Activated T-helper 17 cell treated with anti-CD3 and anti-CD28 coated beads, Interleukin-2, amount 50 U/mL, for 72 hours (primary cell): Measurements from ENCODE around the gene RNF168. TPM values are rescaled to one million over a fixed set of nuclear protein-coding genes. Genes with fewer than 3 reads are reported as not detected.
"Not testable (repeated sequence)": the region's sequence is repeated elsewhere in the genome, so short reads cannot be mapped to it uniquely, and the experiment has no call there.

Source experiments
- ATAC-seq: fragments of 150-1000 bp; cut with Tn5 transposase; replicated peaks from 2 replicates; pipeline ENCODE4 v1.10.0; 2021; ENCODE audit warnings: mild to moderate bottlenecking, moderate library complexity
- H3K27ac Mint-ChIP-seq: one replicate; pipeline ENCODE4 v1.8.0; 2022; ENCODE audit warnings: mixed read lengths
- H3K27me3 Mint-ChIP-seq: one replicate; pipeline ENCODE4 v1.8.0; 2022; ENCODE audit warnings: mixed read lengths
- H3K36me3 Mint-ChIP-seq: one replicate; pipeline ENCODE4 v1.8.0; 2022; ENCODE audit warnings: low read depth, mild to moderate bottlenecking, mixed read lengths
- H3K4me1 Mint-ChIP-seq: one replicate; pipeline ENCODE4 v1.8.0; 2022; ENCODE audit warnings: mixed read lengths
- H3K4me3 Mint-ChIP-seq: one replicate; pipeline ENCODE4 v1.8.0; 2022; ENCODE audit warnings: mild to moderate bottlenecking, mixed read lengths
- H3K9me3 Mint-ChIP-seq: one replicate; pipeline ENCODE4 v1.8.0; 2022; ENCODE audit warnings: mixed read lengths
- total RNA-seq, 2 donors: library from RNA; stranded (reverse); gene quantifications; one replicate each; pipeline ENCODE4 v1.2.3, GENCODE V29; 2022

The RNF168 gene
- total RNA-seq, 2 donors from 2014 or later: 16.6 to 24.7 TPM

DNA sequence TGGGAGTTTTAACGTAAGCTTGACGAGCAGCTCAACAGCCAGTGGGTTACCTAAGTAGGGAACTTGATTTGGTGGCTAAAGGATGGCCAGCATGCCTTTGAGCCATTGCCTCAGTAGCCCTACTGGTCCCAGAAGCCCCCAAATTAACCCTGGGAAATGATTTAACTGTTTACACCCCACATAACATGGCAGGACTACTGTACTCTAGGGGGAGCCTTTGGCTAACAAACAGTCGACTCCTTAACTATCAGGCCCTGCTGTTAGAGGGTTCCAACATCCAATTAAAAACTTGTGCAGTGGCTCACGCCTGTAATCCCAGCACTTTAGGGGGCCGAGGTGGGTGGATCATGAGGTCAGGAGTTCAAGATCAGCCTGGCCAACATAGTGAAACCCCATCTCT lies 21.0 kb upstream of the RNF168 start:
- Mint-ChIP-seq H3K27me3 (no peaks in the 10 kb centered on the region), H3K4me3 (no peak overlapping the region), H3K27ac (no peak overlapping the region), H3K9me3 (peaks cover 12% of the 10 kb centered on the region), H3K36me3 (no peaks in the 10 kb centered on the region), H3K4me1 (no peaks in the 10 kb centered on the region)
- ATAC-seq: no peak

- H3K4me3 Mint-ChIP-seq: no peak overlapping the region
- no peaks in the 10 kb centered on the region for H3K27me3 Mint-ChIP-seq
- H3K9me3 Mint-ChIP-seq: peaks cover 12% of the 10 kb centered on the region
- peaks cover 4% of the 10 kb centered on the region for H3K4me1 Mint-ChIP-seq
- H3K36me3 Mint-ChIP-seq: no peaks in the 10 kb centered on the region
- ATAC-seq: no peak
- no peak overlapping the region for H3K27ac Mint-ChIP-seq
Observed at GRCh38 chr3:196523841-196524240, 20.3 kb upstream of the RNF168 start.

DNA sequence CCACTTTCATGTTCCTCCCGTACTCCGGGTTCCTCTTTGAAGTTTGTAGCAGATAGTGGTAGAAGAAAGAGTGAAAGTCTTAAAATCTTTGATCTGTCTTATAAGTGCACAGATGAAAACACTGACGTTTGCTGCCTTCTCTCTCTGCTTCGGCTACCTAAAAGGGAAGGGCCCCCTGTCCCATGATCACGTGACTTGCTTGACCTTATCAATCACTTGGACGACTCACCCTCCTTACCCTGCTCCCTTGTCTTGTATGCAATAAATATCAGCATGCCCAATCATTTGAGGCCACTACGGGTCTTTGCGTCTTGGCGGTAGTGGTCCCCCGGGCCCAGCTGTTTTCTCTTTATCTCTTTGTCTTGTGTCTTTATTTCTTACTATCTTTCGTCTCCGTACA lies 17.7 kb upstream of the RNF168 start:
- not testable (repeated sequence) for H3K36me3 Mint-ChIP-seq, H3K4me3 Mint-ChIP-seq

DNA sequence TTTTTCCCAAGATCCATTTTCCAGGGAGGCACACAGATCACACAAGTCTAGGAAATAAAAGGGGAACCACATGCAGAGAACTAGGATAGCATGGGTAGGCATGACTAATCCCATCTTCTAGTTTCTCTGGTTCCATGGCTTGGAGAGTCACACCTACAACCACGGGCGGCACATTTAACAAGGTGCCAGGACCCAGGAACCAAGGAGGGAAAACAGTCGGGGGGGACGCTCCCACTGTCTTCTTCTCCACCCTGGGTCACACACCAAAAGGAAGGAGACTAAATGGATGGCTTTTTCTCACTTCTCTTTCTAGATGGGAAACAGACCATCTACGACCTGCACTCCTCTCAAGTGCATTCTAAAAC lies 16.1 kb upstream of the RNF168 start:
- no peak overlapping the region for H3K4me3 Mint-ChIP-seq
- H3K27ac Mint-ChIP-seq: no peak overlapping the region
- peaks cover 12% of the 10 kb centered on the region for H3K9me3 Mint-ChIP-seq
- ATAC-seq: no peak
- no peaks in the 10 kb centered on the region for H3K36me3 Mint-ChIP-seq
- no peaks in the 10 kb centered on the region for H3K27me3 Mint-ChIP-seq
- peaks cover 4% of the 10 kb centered on the region for H3K4me1 Mint-ChIP-seq

More for the DNA sequence above, 17.7 kb upstream of the RNF168 start:
- not testable (repeated sequence) for H3K27ac Mint-ChIP-seq, H3K27me3 Mint-ChIP-seq, H3K4me1 Mint-ChIP-seq, ATAC-seq
- H3K9me3 Mint-ChIP-seq: peaks cover 12% of the 10 kb centered on the region

GRCh38 chr3:196518966-196519717 lies 15.6 kb upstream of the RNF168 start:
- Mint-ChIP-seq H3K27ac (no peak overlapping the region), H3K36me3 (no peaks in the 10 kb centered on the region), H3K4me1 (peaks cover 4% of the 10 kb centered on the region), H3K4me3 (no peak overlapping the region), H3K9me3 (peaks cover 12% of the 10 kb centered on the region), H3K27me3 (no peaks in the 10 kb centered on the region)
- peak; percentile 91 for ATAC-seq

GRCh38 chr3:196517919-196518318 lies 14.4 kb upstream of the RNF168 start:
- Mint-ChIP-seq H3K4me1 (peaks cover 4% of the 10 kb centered on the region), H3K4me3 (no peak overlapping the region), H3K27ac (no peak overlapping the region), H3K27me3 (no peaks in the 10 kb centered on the region), H3K9me3 (peaks cover 12% of the 10 kb centered on the region), H3K36me3 (no peaks in the 10 kb centered on the region)
- ATAC-seq: no peak

DNA sequence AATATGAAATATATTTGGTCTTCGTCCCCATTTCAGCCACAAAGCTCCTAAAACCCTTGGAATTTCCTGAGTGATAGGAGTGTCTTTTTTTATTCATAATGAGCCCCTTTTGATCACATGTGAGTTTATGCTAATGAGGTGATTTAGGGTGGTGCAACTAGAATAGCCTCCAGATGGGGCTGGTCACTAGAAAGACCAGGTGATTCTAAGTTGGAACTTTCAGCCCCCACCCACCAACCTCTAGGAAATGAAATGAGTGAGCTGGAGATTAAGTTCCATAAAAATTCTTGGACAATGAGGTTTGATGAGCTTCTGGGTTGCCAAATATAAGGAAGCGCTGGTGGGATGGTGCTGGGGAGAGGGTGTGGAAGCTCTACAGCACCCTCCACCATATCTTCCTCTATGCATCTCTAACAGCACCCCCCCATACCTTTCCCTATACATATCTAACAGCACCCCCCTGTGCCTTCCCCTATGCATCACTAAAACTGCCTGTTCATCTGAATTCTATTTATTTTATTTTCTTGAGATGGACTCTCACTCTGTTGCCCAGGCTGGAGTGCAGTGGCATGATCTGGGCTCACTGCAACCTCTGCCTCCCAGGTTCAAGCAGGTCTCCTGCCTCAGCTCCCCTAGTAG lies 13.7 kb upstream of the RNF168 start:
- H3K27ac Mint-ChIP-seq: no peak overlapping the region
- H3K9me3 Mint-ChIP-seq: peaks cover 12% of the 10 kb centered on the region
- H3K4me3 Mint-ChIP-seq: no peak overlapping the region
- ATAC-seq: no peak
- no peaks in the 10 kb centered on the region for H3K36me3 Mint-ChIP-seq
- peaks cover 4% of the 10 kb centered on the region for H3K4me1 Mint-ChIP-seq
- H3K27me3 Mint-ChIP-seq: no peaks in the 10 kb centered on the region

DNA sequence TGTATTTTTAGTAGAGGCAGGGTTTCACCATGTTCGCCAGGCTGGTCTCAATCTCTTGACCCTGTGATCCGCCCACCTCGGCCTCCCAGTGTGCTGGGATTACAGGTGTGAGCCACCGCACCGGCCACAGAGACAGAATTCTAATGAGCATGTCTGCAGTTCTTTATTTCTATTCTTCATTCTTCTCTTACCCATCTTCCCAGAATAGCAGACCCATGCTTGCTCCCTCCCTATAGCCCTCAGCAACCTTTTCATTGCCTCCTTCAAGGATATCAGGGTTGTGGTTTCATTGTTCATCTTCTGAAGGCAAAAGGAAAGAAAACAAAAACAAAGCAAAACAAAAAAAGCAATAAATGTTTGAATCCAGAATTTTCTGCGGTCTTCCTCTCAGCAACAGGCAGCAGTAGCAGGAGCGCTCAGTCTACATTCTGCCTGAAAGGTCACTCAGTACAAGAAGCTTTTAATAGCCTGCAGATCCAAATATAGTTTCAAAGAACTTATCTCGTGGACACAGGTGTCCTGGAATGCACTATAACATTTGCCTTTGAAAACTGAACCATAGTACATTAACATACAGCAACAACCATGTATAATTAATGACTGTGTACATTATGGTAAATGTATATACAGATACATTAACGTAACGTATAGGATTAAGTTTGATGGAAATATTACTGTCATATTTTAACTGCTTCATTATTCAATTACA lies 11.5 kb upstream of the RNF168 start, which contains the start of gene SMCO1:
TSS of gene SMCO1 (minus strand) at position 434 of the 709 bp plus-strand sequence. CDS start at position 297, 137 bp downstream.
- Mint-ChIP-seq H3K36me3 (no peaks in the 10 kb centered on the region), H3K9me3 (peaks cover under 1% of the 10 kb centered on the region), H3K4me3 (peak within 1 kb of the TSS; percentile 1), H3K27me3 (no peaks in the 10 kb centered on the region), H3K4me1 (peaks cover 9% of the 10 kb centered on the region), H3K27ac (peak within 1 kb of the TSS; percentile 1)
- no peak for ATAC-seq

DNA sequence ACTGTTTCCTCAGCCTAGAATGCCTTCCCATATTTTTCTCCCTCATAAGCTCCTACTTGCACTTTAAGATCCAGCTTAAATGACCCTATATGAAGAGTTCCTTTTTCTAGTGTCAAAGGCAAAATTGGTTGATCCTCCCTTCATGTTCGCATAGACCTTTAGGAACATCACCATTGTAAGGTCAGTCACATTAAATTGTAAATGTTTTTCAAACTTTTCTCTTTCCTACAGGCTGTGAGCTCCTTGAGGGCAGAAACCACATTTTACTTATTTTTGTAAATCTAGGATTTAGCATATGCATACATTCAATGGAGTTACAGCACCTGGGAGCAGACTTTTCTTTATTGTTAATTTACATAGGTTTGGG lies 10.8 kb upstream of the RNF168 start:
- Mint-ChIP-seq H3K4me1 (peaks cover 9% of the 10 kb centered on the region), H3K4me3 (peak overlapping the region; percentile 1), H3K36me3 (no peaks in the 10 kb centered on the region)

DNA sequence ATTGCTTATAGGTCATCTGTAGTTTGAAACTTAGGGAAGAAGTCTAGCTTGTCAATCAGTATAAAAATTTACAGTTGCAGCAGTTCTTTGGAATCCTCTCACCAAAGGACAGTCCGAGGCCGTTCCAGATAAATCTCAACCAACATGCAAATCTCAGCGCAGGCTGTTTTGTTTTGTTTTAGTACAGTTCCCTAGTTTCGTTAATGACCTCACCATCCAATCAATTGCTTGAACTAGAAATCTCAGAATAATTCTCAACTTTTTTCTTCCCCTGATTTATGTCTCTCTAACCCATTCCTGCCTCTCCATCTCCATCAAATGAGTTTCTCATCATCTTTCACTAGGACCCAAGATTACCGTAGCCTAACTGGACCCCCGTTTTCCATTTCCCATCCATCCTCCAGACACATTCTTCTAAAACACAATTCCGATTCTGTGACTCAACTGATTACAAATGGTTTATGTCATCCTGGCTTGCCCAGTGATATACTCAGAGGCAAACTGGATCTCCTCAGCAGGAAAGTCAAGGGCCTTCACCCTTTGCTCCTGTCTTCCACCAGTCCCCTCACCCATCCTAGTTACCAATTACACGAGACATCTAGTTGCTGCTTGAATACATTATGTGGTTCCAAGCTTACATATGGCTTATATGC lies 10.3 kb upstream of the RNF168 start:
- Mint-ChIP-seq H3K4me1 (peaks cover 6% of the 10 kb centered on the region), H3K27ac (peak overlapping the region; percentile 1), H3K4me3 (peak overlapping the region; percentile 1), H3K27me3 (no peaks in the 10 kb centered on the region), H3K9me3 (no peaks in the 10 kb centered on the region), H3K36me3 (no peaks in the 10 kb centered on the region)
- ATAC-seq: no peak

More for the DNA sequence above, 10.8 kb upstream of the RNF168 start:
- Mint-ChIP-seq H3K27ac (peak overlapping the region; percentile 1), H3K27me3 (no peaks in the 10 kb centered on the region), H3K9me3 (no peaks in the 10 kb centered on the region)
- no peak for ATAC-seq

- not testable (repeated sequence) for H3K9me3 Mint-ChIP-seq, H3K4me1 Mint-ChIP-seq, H3K36me3 Mint-ChIP-seq, H3K27me3 Mint-ChIP-seq
- H3K27ac Mint-ChIP-seq: peak overlapping the region; percentile 26
- ATAC-seq: peak; percentile 84
- peak overlapping the region; percentile 10 for H3K4me3 Mint-ChIP-seq
Observed at GRCh38 chr3:196511646-196512425, 8.3 kb upstream of the RNF168 start.

GRCh38 chr3:196511108-196511507 lies 7.5 kb upstream of the RNF168 start:
- not testable (repeated sequence) for H3K27me3 Mint-ChIP-seq, H3K27ac Mint-ChIP-seq, H3K4me1 Mint-ChIP-seq, ATAC-seq, H3K9me3 Mint-ChIP-seq, H3K36me3 Mint-ChIP-seq, H3K4me3 Mint-ChIP-seq

DNA sequence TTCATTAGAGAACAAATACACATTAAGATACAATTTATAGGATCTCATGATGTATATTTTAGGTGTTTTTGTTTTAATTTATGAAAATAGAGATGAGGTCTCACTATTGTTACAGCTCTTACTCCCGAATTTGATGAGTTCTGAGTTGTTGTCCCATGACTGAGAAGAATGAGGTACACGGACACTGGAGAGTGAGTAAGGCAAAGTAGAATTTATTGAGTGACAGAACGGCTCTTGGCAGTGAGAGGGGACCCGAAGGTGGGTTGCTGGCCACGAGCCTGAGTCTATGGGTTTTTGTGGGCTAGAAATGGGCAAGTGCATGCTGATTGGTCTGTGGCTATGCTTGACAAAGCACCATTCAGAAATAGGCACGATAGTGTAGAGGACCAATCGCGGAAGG lies 3.1 kb upstream of the RNF168 start:
- no peak overlapping the region for H3K4me3 Mint-ChIP-seq
- no peak overlapping the region for H3K27ac Mint-ChIP-seq
- peaks cover 6% of the 10 kb centered on the region for H3K9me3 Mint-ChIP-seq
- no peak for ATAC-seq
- H3K27me3 Mint-ChIP-seq: no peaks in the 10 kb centered on the region
- H3K36me3 Mint-ChIP-seq: peaks cover 12% of the 10 kb centered on the region
- H3K4me1 Mint-ChIP-seq: no peaks in the 10 kb centered on the region

DNA sequence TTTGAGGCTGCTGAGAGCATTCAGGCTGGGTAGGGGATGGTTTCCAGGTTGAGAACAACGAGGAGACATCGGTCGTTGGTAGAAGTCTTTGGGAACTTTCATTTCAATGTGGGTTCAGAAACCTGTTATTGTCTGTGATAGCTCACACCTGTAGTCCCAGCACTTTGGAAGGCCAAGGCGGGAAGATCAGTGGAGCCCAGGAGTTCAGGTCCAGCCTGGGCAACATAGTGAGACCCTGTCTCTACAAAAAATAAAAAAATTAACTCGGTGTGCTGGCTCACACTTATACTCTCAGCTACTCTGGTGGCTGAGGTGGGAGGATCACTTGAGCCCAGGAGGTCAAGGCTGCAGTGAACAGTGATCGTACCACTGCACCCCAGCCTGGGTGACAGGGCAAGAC lies 988 bp upstream of the RNF168 start:
- Mint-ChIP-seq H3K4me3 (peak overlapping the region; percentile 98), H3K4me1 (peaks cover 9% of the 10 kb centered on the region), H3K27ac (no peak overlapping the region)

More for the DNA sequence above, 988 bp upstream of the RNF168 start:
- peaks cover 33% of the 10 kb centered on the region for H3K36me3 Mint-ChIP-seq
- peaks cover 6% of the 10 kb centered on the region for H3K9me3 Mint-ChIP-seq
- no peaks in the 10 kb centered on the region for H3K27me3 Mint-ChIP-seq
- no peak for ATAC-seq
